ENCODE results near the gene TNPO3.

Gene TNPO3

GRCh38 chr7:128911423-128912031, 143.4 kb downstream of the TNPO3 start:
- in situ Hi-C loops (cut with MboI; ENCODE audit: low sequenced_read_pairs) = no loop called here

- in situ Hi-C loops (cut with MboI; ENCODE audit: low sequenced_read_pairs) = no loop called here
Measured at GRCh38 chr7:128910569-128910945, 144.4 kb downstream of the TNPO3 start, which contains the start of gene KCP. KCP (minus strand) TSS chr7:128910709; CDS start chr7:128910676, 33 bp downstream.

- in situ Hi-C loops (cut with MboI; ENCODE audit: low sequenced_read_pairs) = no loop called here
Measured at GRCh38 chr7:128909625-128910568, 145.0 kb downstream of the TNPO3 start.

GRCh38 chr7:128908750-128909624, 145.9 kb downstream of the TNPO3 start:
- in situ Hi-C loops (cut with MboI; ENCODE audit: low sequenced_read_pairs) = no loop called here

- in situ Hi-C loops (cut with MboI; ENCODE audit: low sequenced_read_pairs) = no loop called here
Measured at GRCh38 chr7:128906766-128907559, 147.9 kb downstream of the TNPO3 start.

- in situ Hi-C loops (cut with MboI; ENCODE audit: low sequenced_read_pairs) = no loop called here
Measured at GRCh38 chr7:128906001-128906765, 148.7 kb downstream of the TNPO3 start.

GRCh38 chr7:128904381-128905197, 150.3 kb downstream of the TNPO3 start:
- in situ Hi-C loops (cut with MboI; ENCODE audit: low sequenced_read_pairs) = no loop called here
